Keratinocyte (primary cell): Measurements from ENCODE around the gene GATAD2B. TPM values are rescaled to one million over a fixed set of nuclear protein-coding genes. Genes with fewer than 3 reads are reported as not detected.

Source experiments
- DNase-seq: peaks from one replicate; pipeline ENCODE4 v3.0.0-alpha.2; 2011; ENCODE audit warnings: low read depth, missing footprints, low spot score
- FAIRE-seq: peaks from 2 replicates; lab custom pipeline; 2011; peaks lifted over from hg19 to GRCh38; lab: Jason Lieb, UNC
- H2AFZ ChIP-seq: 2 replicates; pipeline ENCODE4 v1.6.0; 2012; ENCODE audit warnings: low read length, control low read depth, inconsistent platforms; ENCODE audit not compliant: control insufficient read depth
- H3K27ac ChIP-seq: 2 replicates; pipeline ENCODE4 v1.5.1; 2011; ENCODE audit warnings: low read length; ENCODE audit not compliant: control insufficient read depth, insufficient read depth
- H3K27me3 ChIP-seq: 3 replicates; pipeline ENCODE4 v1.6.0; 2011; ENCODE audit warnings: low read length; ENCODE audit not compliant: control insufficient read depth, insufficient read depth; ENCODE audit errors: extremely low read depth
- H3K36me3 ChIP-seq, 2 experiments: 2 replicates in 1 of 2; 3 replicates in 1 of 2; pipeline ENCODE4 v1.5.1; 2011; ENCODE audit warnings: low read length in 2 of 2, mild to moderate bottlenecking in 1 of 2; ENCODE audit not compliant: control insufficient read depth in 2 of 2, insufficient read depth in 2 of 2; ENCODE audit errors: extremely low read depth in 1 of 2
- H3K4me1 ChIP-seq: 3 replicates; pipeline ENCODE4 v1.5.1; 2011; ENCODE audit warnings: low read length; ENCODE audit not compliant: control insufficient read depth, insufficient read depth; ENCODE audit errors: extremely low read depth
- H3K4me2 ChIP-seq: 3 replicates; pipeline ENCODE4 v1.6.0; 2011; ENCODE audit warnings: low read depth, low read length; ENCODE audit not compliant: control insufficient read depth, insufficient read depth; ENCODE audit errors: extremely low read depth
- H3K4me3 ChIP-seq, 3 experiments: fragments of 200-600 bp in 1 of 3; sonication (generic) in 1 of 3; 2 replicates in 2 of 3; 3 replicates in 1 of 3; pipeline ENCODE4 v1.5.1; 2011 to 2016; ENCODE audit warnings: low read length in 3 of 3, mild to moderate bottlenecking in 3 of 3, control low read depth in 2 of 3, inconsistent platforms in 1 of 3, low read depth in 1 of 3, mixed read lengths in 1 of 3, mixed run types in 1 of 3, moderate library complexity in 1 of 3; ENCODE audit not compliant: control insufficient read depth in 2 of 3, insufficient read depth in 2 of 3; ENCODE audit errors: extremely low read depth in 1 of 3
- H3K79me2 ChIP-seq: 2 replicates; pipeline ENCODE4 v1.6.0; 2012; ENCODE audit warnings: low read length; ENCODE audit not compliant: control insufficient read depth, insufficient read depth
- H3K9ac ChIP-seq: 3 replicates; pipeline ENCODE4 v1.6.0; 2011; ENCODE audit warnings: low read length; ENCODE audit not compliant: control insufficient read depth, insufficient read depth; ENCODE audit errors: extremely low read depth
- H3K9me1 ChIP-seq: 3 replicates; pipeline ENCODE4 v1.6.0; 2011; ENCODE audit warnings: low read length; ENCODE audit not compliant: control insufficient read depth, insufficient read depth; ENCODE audit errors: extremely low read depth
- H3K9me3 ChIP-seq: 2 replicates; pipeline ENCODE4 v1.5.1; 2012; ENCODE audit warnings: low read depth, low read length; ENCODE audit not compliant: control insufficient read depth
- H4K20me1 ChIP-seq: 3 replicates; pipeline ENCODE4 v1.6.0; 2011; ENCODE audit warnings: low read length; ENCODE audit not compliant: control insufficient read depth, insufficient read depth; ENCODE audit errors: extremely low read depth
- EZH2 ChIP-seq: IDR thresholded peaks from one replicate; pipeline ENCODE4 v1.6.1; 2012; ENCODE audit warnings: inconsistent platforms, mild to moderate bottlenecking, low read length, moderate library complexity
- dilution Hi-C: fragments of 300-500 bp; cut with MboI; formaldehyde crosslinking; loops from one replicate; pipeline ENCODE4 v1.7.0; 2020; ENCODE audit warnings: low sequenced_read_pairs; ENCODE audit not compliant: extremely low pct_ligation_motif_present
- polyA plus RNA-seq, 5 experiments: library from polyadenylated mRNA; depleted of rRNA in 3 of 5; stranded (reverse) in 3 of 5; stranded (forward) in 1 of 5; unstranded in 1 of 5; fragments of >200 nt; gene quantifications; 1 replicate in 1 of 5; 2 replicates in 3 of 5; 3 replicates in 1 of 5; pipeline versions ENCODE4 v1.2.1 to v1.2.3, GENCODE V29; 2011 to 2012; ENCODE audit warnings: missing spikeins in 2 of 5, low read depth in 1 of 5, low replicate concordance in 1 of 5
- TF ChIP-seq, protein P1 (sequence below), 3 experiments: IDR thresholded peaks in 1 of 3; conservative IDR thresholded peaks in 1 of 3; optimal IDR thresholded peaks in 1 of 3; 2 replicates in 2 of 3; 3 replicates in 1 of 3; pipeline versions ENCODE3 to v1.5.1; 2011; ENCODE audit warnings: low read length in 3 of 3, mild to moderate bottlenecking in 3 of 3, moderate library complexity in 2 of 3, control low read depth in 1 of 3, inconsistent platforms in 1 of 3; ENCODE audit not compliant: insufficient read depth in 2 of 3; ENCODE audit errors: extremely low read depth in 1 of 3

The GATAD2B gene
- polyA plus RNA-seq, 1 donor (not counting 4 experiments of a cell fraction or from before 2014, with no cell fraction given), result 6.1 TPM

DNA sequence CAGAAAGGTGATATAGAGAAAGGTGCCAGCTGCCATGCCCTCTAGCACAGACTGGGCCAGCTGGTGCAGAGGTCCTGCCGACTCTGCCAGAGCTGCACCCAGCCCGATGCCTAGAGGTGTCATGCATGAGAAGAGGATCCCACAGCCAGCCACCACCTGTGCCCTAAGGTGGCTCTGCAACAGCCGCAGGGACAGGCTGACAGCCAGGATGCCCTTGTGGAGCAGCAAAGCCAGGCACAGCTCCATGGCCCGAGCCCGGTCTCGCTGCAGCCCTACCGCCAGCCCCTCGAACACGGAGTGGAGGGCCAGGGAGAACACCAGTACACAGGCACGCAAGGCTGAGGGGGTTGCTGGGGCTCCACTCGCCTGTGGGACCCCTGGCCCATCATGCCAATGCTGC is 37.4 kb upstream of the GATAD2B start:
- Histone ChIP-seq H3K27ac (no peak overlapping the region), H3K27me3 (no peaks in the 10 kb centered on the region), H2AFZ (no peak overlapping the region), H3K9me3 (no peaks in the 10 kb centered on the region), H3K9me1 (no peaks in the 10 kb centered on the region), H4K20me1 (peaks cover 3% of the 10 kb centered on the region), H3K79me2 (peaks cover 54% of the 10 kb centered on the region), H3K4me3 (no peak overlapping the region), H3K4me2 (no peak overlapping the region), H3K9ac (no peak overlapping the region), H3K36me3 (peaks cover 3 to 25% of the 10 kb centered on the region in 2 experiments), H3K4me1 (peaks cover 41% of the 10 kb centered on the region)
- TF ChIP-seq, protein P1, sequence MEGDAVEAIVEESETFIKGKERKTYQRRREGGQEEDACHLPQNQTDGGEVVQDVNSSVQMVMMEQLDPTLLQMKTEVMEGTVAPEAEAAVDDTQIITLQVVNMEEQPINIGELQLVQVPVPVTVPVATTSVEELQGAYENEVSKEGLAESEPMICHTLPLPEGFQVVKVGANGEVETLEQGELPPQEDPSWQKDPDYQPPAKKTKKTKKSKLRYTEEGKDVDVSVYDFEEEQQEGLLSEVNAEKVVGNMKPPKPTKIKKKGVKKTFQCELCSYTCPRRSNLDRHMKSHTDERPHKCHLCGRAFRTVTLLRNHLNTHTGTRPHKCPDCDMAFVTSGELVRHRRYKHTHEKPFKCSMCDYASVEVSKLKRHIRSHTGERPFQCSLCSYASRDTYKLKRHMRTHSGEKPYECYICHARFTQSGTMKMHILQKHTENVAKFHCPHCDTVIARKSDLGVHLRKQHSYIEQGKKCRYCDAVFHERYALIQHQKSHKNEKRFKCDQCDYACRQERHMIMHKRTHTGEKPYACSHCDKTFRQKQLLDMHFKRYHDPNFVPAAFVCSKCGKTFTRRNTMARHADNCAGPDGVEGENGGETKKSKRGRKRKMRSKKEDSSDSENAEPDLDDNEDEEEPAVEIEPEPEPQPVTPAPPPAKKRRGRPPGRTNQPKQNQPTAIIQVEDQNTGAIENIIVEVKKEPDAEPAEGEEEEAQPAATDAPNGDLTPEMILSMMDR (optimal IDR thresholded peaks at IDR 0.05 in 1 of 3, IDR thresholded peaks at IDR 0.05 in 1 of 3, conservative IDR thresholded peaks at IDR 0.05 in 1 of 3; ENCODE audit: extremely low read depth in 1 of 3, insufficient read depth in 2 of 3, low read length in 3 of 3), result no peak
- TF ChIP-seq EZH2, result no peak
- FAIRE-seq (no peak), DNase-seq (no peak)
- dilution Hi-C loops, result no loop called here

DNA sequence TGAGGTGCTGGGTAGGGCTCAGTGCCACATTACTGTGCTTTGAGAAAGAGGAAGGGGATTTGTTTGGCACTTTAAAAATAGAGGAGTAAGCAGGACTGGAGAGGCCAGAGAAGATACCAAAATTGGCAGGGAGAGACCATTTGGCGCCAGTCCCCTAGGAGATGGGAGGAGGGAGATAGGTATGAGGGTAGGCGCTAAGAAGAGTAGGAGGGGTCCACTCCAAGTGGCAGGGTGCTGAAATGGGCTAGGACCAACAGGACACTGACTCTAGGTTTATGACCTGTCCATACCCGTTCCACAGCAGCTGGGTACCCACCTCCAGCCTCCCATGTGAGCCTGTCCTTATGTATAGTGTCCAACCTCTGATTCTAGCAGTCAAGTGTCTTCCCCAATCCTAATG is 36.7 kb upstream of the GATAD2B start:
- Histone ChIP-seq H3K79me2 (peaks cover 62% of the 10 kb centered on the region), H3K4me2 (no peak overlapping the region), H3K4me1 (peaks cover 40% of the 10 kb centered on the region), H3K27me3 (no peaks in the 10 kb centered on the region), H3K27ac (no peak overlapping the region), H2AFZ (no peak overlapping the region), H3K9me3 (no peaks in the 10 kb centered on the region), H3K9me1 (no peaks in the 10 kb centered on the region), H3K4me3 (no peak overlapping the region), H3K9ac (no peak overlapping the region), H4K20me1 (peaks cover 3% of the 10 kb centered on the region), H3K36me3 (peaks cover 3 to 32% of the 10 kb centered on the region in 2 experiments)
- dilution Hi-C loops, result no loop called here
- DNase-seq, result no peak
- TF ChIP-seq, protein P1 (optimal IDR thresholded peaks at IDR 0.05 in 1 of 3, IDR thresholded peaks at IDR 0.05 in 1 of 3, conservative IDR thresholded peaks at IDR 0.05 in 1 of 3; ENCODE audit: extremely low read depth in 1 of 3, insufficient read depth in 2 of 3, low read length in 3 of 3), result no peak
- TF ChIP-seq EZH2, result no peak
- FAIRE-seq, result no peak
